GM19468 (cell line): ENCODE measurements around the gene PTPRD.

Source experiments
- ATAC-seq: cut with Tn5 transposase; IDR thresholded peaks from one replicate; pipeline ENCODE4 v1.9.1; 2021; ENCODE audit warnings: mild to moderate bottlenecking, moderate library complexity, moderate number of reproducible peaks; ENCODE audit not compliant: unreplicated experiment; ENCODE audit errors: extremely low read depth

Gene PTPRD

GRCh38 chr9:9286001-9286400 is 1326.8 kb downstream of the PTPRD start:
- ATAC-seq: no peak

GRCh38 chr9:9284201-9284600 is 1328.6 kb downstream of the PTPRD start:
- ATAC-seq: no peak

GRCh38 chr9:9283159-9283986 is 1329.4 kb downstream of the PTPRD start:
- ATAC-seq: no peak

GRCh38 chr9:9275601-9276000 is 1337.2 kb downstream of the PTPRD start:
- no peak for ATAC-seq

GRCh38 chr9:9257999-9258498 is 1354.8 kb downstream of the PTPRD start:
- ATAC-seq: no peak

GRCh38 chr9:9246726-9247125 is 1366.1 kb downstream of the PTPRD start:
- no peak for ATAC-seq

GRCh38 chr9:9231946-9232345 is 1380.9 kb downstream of the PTPRD start:
- ATAC-seq: no peak

GRCh38 chr9:9229269-9229668 is 1383.5 kb downstream of the PTPRD start:
- ATAC-seq: no peak

GRCh38 chr9:9223175-9223574 is 1389.6 kb downstream of the PTPRD start:
- ATAC-seq: no peak

GRCh38 chr9:9222730-9223129 is 1390.1 kb downstream of the PTPRD start:
- no peak for ATAC-seq

- no peak for ATAC-seq
Observed at GRCh38 chr9:9216934-9217333, 1395.9 kb downstream of the PTPRD start.

- no peak for ATAC-seq
Observed at GRCh38 chr9:9215050-9215449, 1397.8 kb downstream of the PTPRD start.

- no peak for ATAC-seq
Observed at GRCh38 chr9:9214066-9214465, 1398.7 kb downstream of the PTPRD start.

GRCh38 chr9:9212963-9213362 is 1399.8 kb downstream of the PTPRD start:
- ATAC-seq: no peak

GRCh38 chr9:9202276-9202675 is 1410.5 kb downstream of the PTPRD start:
- no peak for ATAC-seq

- no peak for ATAC-seq
Observed at GRCh38 chr9:9186086-9186485, 1426.7 kb downstream of the PTPRD start.

- ATAC-seq: no peak
Observed at GRCh38 chr9:9182431-9182830, 1430.4 kb downstream of the PTPRD start.

GRCh38 chr9:9177081-9177480 is 1435.7 kb downstream of the PTPRD start:
- no peak for ATAC-seq

GRCh38 chr9:9174358-9174757 is 1438.4 kb downstream of the PTPRD start:
- ATAC-seq: no peak

GRCh38 chr9:9173264-9173663 is 1439.5 kb downstream of the PTPRD start:
- no peak for ATAC-seq

- ATAC-seq: no peak
Observed at GRCh38 chr9:9170439-9171134, 1442.2 kb downstream of the PTPRD start.
